ENCODE data around the gene EDIL3.

GRCh38 chr5:84354101-84354500 lies 30.6 kb downstream of the EDIL3 start:
- TF ChIP-seq CTCF (IDR thresholded peaks at IDR 0.05) (no peak), POLR2A (IDR thresholded peaks at IDR 0.05) (no peak)

Data from lower leg skin (tissue), 3 donors.